WERI-Rb-1 (cell line): ENCODE results near the gene LDLRAD2.

Source experiments
- DNase-seq: peaks from one replicate; pipeline ENCODE4 v3.0.0-alpha.2; 2020
- H3K27ac ChIP-seq: fragments of 250-450 bp; sonication (Bioruptor Pico); 2 replicates; pipeline ENCODE4 v1.5.1; 2020; ENCODE audit warnings: mild to moderate bottlenecking, moderate library complexity
- H3K27me3 ChIP-seq: fragments of 250-450 bp; sonication (Bioruptor Pico); 2 replicates; pipeline ENCODE4 v1.5.1; 2021; ENCODE audit warnings: mild to moderate bottlenecking, low read depth, moderate library complexity; ENCODE audit not compliant: insufficient read depth, severe bottlenecking
- H3K36me3 ChIP-seq: fragments of 250-450 bp; sonication (Bioruptor Pico); 2 replicates; pipeline ENCODE4 v1.5.1; 2020; ENCODE audit warnings: mild to moderate bottlenecking, moderate library complexity
- H3K4me3 ChIP-seq: 2 replicates; pipeline ENCODE4 v1.5.1; 2011; ENCODE audit warnings: low read depth, mild to moderate bottlenecking, control low read depth, low read length
- H3K9me3 ChIP-seq: fragments of 250-450 bp; sonication (Bioruptor Pico); 2 replicates; pipeline ENCODE4 v1.5.1; 2021; ENCODE audit warnings: mild to moderate bottlenecking, moderate library complexity; ENCODE audit not compliant: severe bottlenecking
- CTCF ChIP-seq: IDR thresholded peaks from 2 replicates; pipeline ENCODE4 v1.5.1; 2011; ENCODE audit warnings: low read depth, mild to moderate bottlenecking, control low read depth, inconsistent platforms, low read length

Gene LDLRAD2

GRCh38 chr1:21871943-21872342, 59.9 kb downstream of the LDLRAD2 start:
- Histone ChIP-seq H3K27me3 (no peaks in the 10 kb centered on the region), H3K27ac (no peak overlapping the region), H3K9me3 (no peaks in the 10 kb centered on the region), H3K36me3 (no peaks in the 10 kb centered on the region; the same call in 1 of the 2 replicates), H3K4me3 (no peak overlapping the region)
- TF ChIP-seq CTCF, result no peak
- DNase-seq, result no peak

- no peaks in the 10 kb centered on the region for H3K27me3 ChIP-seq
- no peaks in the 10 kb centered on the region for H3K9me3 ChIP-seq
- no peak for TF ChIP-seq CTCF
- no peak overlapping the region for H3K4me3 ChIP-seq
- H3K27ac ChIP-seq, result no peak overlapping the region
- H3K36me3 ChIP-seq, result no peaks in the 10 kb centered on the region; the same call in 1 of the 2 replicates
- no peak for DNase-seq
These were observed 60.5 kb downstream of the LDLRAD2 start for GRCh38 chr1:21872445-21873079.

GRCh38 chr1:21873174-21873573, 61.1 kb downstream of the LDLRAD2 start:
- no peak overlapping the region for H3K27ac ChIP-seq
- no peak for TF ChIP-seq CTCF
- DNase-seq, result no peak
- H3K9me3 ChIP-seq, result no peaks in the 10 kb centered on the region
- no peaks in the 10 kb centered on the region; the same call in 1 of the 2 replicates for H3K36me3 ChIP-seq
- H3K27me3 ChIP-seq, result no peaks in the 10 kb centered on the region
- no peak overlapping the region for H3K4me3 ChIP-seq

- no peak overlapping the region for H3K27ac ChIP-seq
- H3K27me3 ChIP-seq, result no peaks in the 10 kb centered on the region
- H3K4me3 ChIP-seq, result no peak overlapping the region
- H3K36me3 ChIP-seq, result no peaks in the 10 kb centered on the region; the same call in none of the 2 replicates
- no peak for DNase-seq
- TF ChIP-seq CTCF, result no peak
- H3K9me3 ChIP-seq, result no peaks in the 10 kb centered on the region
These were observed 61.7 kb downstream of the LDLRAD2 start for GRCh38 chr1:21873761-21874160.

GRCh38 chr1:21874328-21874727, 62.3 kb downstream of the LDLRAD2 start:
- DNase-seq, result no peak
- Histone ChIP-seq H3K4me3 (no peak overlapping the region), H3K27me3 (no peaks in the 10 kb centered on the region), H3K36me3 (no peaks in the 10 kb centered on the region; the same call in none of the 2 replicates), H3K27ac (no peak overlapping the region), H3K9me3 (no peaks in the 10 kb centered on the region)
- no peak for TF ChIP-seq CTCF
